ENCODE data around the gene LPCAT1.

LPCAT1 gene

GRCh38 chr5:1447671-1448361, 75.9 kb downstream of the LPCAT1 start:
- TF ChIP-seq EZH2phosphoT487 (IDR thresholded peaks at IDR 0.05; ENCODE audit: borderline replicate concordance): no peak
- no peak for TF ChIP-seq CTCF (conservative IDR thresholded peaks at IDR 0.05; ENCODE audit: low read length)

GRCh38 chr5:1446602-1447343, 77.0 kb downstream of the LPCAT1 start:
- no peaks in the 10 kb centered on the region for H3F3A ChIP-seq (ENCODE audit: low read depth)
- TF ChIP-seq CTCF (conservative IDR thresholded peaks at IDR 0.05; ENCODE audit: low read length): no peak
- no peaks in the 10 kb centered on the region for H3K9me2 ChIP-seq (replicated peaks; ENCODE audit: low read depth, low read length)
- H3K27me3 ChIP-seq (ENCODE audit: insufficient read depth, low read length, poor library complexity, severe bottlenecking): no peaks in the 10 kb centered on the region
- H3K4me1 ChIP-seq (ENCODE audit: insufficient read depth, low read length, poor library complexity, severe bottlenecking): peaks cover 21% of the 10 kb centered on the region
- no peak overlapping the region for H3K4me3 ChIP-seq (ENCODE audit: low read length, poor library complexity, severe bottlenecking)
- H2AFZ ChIP-seq (ENCODE audit: low read length): no peak overlapping the region
- H4K20me1 ChIP-seq (ENCODE audit: insufficient read depth, low read length, poor library complexity, severe bottlenecking): no peaks in the 10 kb centered on the region
- no peaks in the 10 kb centered on the region for H3K36me3 ChIP-seq (ENCODE audit: insufficient read depth, low read length)
- no peak overlapping the region for H3K9ac ChIP-seq (ENCODE audit: low read depth, low read length, poor library complexity, severe bottlenecking)
- H3K79me2 ChIP-seq (ENCODE audit: insufficient read depth, low read length): no peaks in the 10 kb centered on the region
- no peaks in the 10 kb centered on the region for H3K9me3 ChIP-seq (ENCODE audit: insufficient read depth, low read depth, low read length)
- no peak overlapping the region for H3K4me2 ChIP-seq (ENCODE audit: low read depth, low read length, poor library complexity, severe bottlenecking)

More at GRCh38 chr5:1447671-1448361, 75.9 kb downstream of the LPCAT1 start:
- H3K9me3 ChIP-seq (ENCODE audit: insufficient read depth, low read depth, low read length): peaks cover under 1% of the 10 kb centered on the region; the same call in 1 of the 2 replicates
- H3F3A ChIP-seq (ENCODE audit: low read depth): no peaks in the 10 kb centered on the region
- no peaks in the 10 kb centered on the region for H3K79me2 ChIP-seq (ENCODE audit: insufficient read depth, low read length)
- no peaks in the 10 kb centered on the region for H4K20me1 ChIP-seq (ENCODE audit: insufficient read depth, low read length, poor library complexity, severe bottlenecking)
- peak overlapping the region; percentile 43 for H3K4me3 ChIP-seq (ENCODE audit: low read length, poor library complexity, severe bottlenecking)
- peak overlapping the region; percentile 28; the same call in 1 of the 2 replicates for H2AFZ ChIP-seq (ENCODE audit: low read length)
- H3K9ac ChIP-seq (ENCODE audit: low read depth, low read length, poor library complexity, severe bottlenecking): peak overlapping the region; percentile 37
- H3K4me2 ChIP-seq (ENCODE audit: low read depth, low read length, poor library complexity, severe bottlenecking): peak overlapping the region; percentile 73
- H3K27me3 ChIP-seq (ENCODE audit: insufficient read depth, low read length, poor library complexity, severe bottlenecking): no peaks in the 10 kb centered on the region
- H3K9me2 ChIP-seq (replicated peaks; ENCODE audit: low read depth, low read length): no peaks in the 10 kb centered on the region
- no peaks in the 10 kb centered on the region for H3K36me3 ChIP-seq (ENCODE audit: insufficient read depth, low read length)
- H3K4me1 ChIP-seq (ENCODE audit: insufficient read depth, low read length, poor library complexity, severe bottlenecking): peaks cover 21% of the 10 kb centered on the region

GRCh38 chr5:1445689-1446601, 77.8 kb downstream of the LPCAT1 start:
- TF ChIP-seq CTCF (conservative IDR thresholded peaks at IDR 0.05; ENCODE audit: low read length) (no peak), EZH2phosphoT487 (IDR thresholded peaks at IDR 0.05; ENCODE audit: borderline replicate concordance) (no peak)
- H3K4me3 ChIP-seq (ENCODE audit: low read length, poor library complexity, severe bottlenecking): no peak overlapping the region
- H3F3A ChIP-seq (ENCODE audit: low read depth): no peaks in the 10 kb centered on the region
- no peaks in the 10 kb centered on the region for H3K9me3 ChIP-seq (ENCODE audit: insufficient read depth, low read depth, low read length)
- H3K4me2 ChIP-seq (ENCODE audit: low read depth, low read length, poor library complexity, severe bottlenecking): no peak overlapping the region
- no peaks in the 10 kb centered on the region for H4K20me1 ChIP-seq (ENCODE audit: insufficient read depth, low read length, poor library complexity, severe bottlenecking)
- H3K9me2 ChIP-seq (replicated peaks; ENCODE audit: low read depth, low read length): no peaks in the 10 kb centered on the region
- no peaks in the 10 kb centered on the region for H3K79me2 ChIP-seq (ENCODE audit: insufficient read depth, low read length)
- no peak overlapping the region for H2AFZ ChIP-seq (ENCODE audit: low read length)
- H3K36me3 ChIP-seq (ENCODE audit: insufficient read depth, low read length): no peaks in the 10 kb centered on the region
- H3K9ac ChIP-seq (ENCODE audit: low read depth, low read length, poor library complexity, severe bottlenecking): no peak overlapping the region
- no peaks in the 10 kb centered on the region for H3K27me3 ChIP-seq (ENCODE audit: insufficient read depth, low read length, poor library complexity, severe bottlenecking)
- H3K4me1 ChIP-seq (ENCODE audit: insufficient read depth, low read length, poor library complexity, severe bottlenecking): peaks cover 21% of the 10 kb centered on the region

Measured in Loucy (cell line).